ENCODE data around the gene MAPT.
"Not testable (repeated sequence)": the region's sequence is repeated elsewhere in the genome, so short reads cannot be mapped to it uniquely, and the experiment has no call there.

Gene MAPT

GRCh38 chr17:45951403-45951802, 57.0 kb downstream of the MAPT start:
- no peak overlapping the region for H3K4me3 ChIP-seq (ENCODE audit: insufficient read length, low read depth)
- no peak for TF ChIP-seq SUZ12 (IDR thresholded peaks at IDR 0.05; ENCODE audit: extremely low read depth, insufficient read depth, insufficient read length)
- no peak for TF ChIP-seq YY1 (IDR thresholded peaks at IDR 0.05; ENCODE audit: insufficient read depth, insufficient read length)
- no peak for TF ChIP-seq ZNF274 (IDR thresholded peaks at IDR 0.05; ENCODE audit: low read depth, low read length)

GRCh38 chr17:45951941-45952340, 57.6 kb downstream of the MAPT start:
- Histone ChIP-seq H3K36me3 (ENCODE audit: insufficient read depth, insufficient read length, low read length) (no peaks in the 10 kb centered on the region), H3K9me3 (ENCODE audit: insufficient read depth, low read length) (no peaks in the 10 kb centered on the region), H3K9ac (ENCODE audit: insufficient read length, low read depth) (no peak overlapping the region), H3K4me1 (ENCODE audit: insufficient read depth, insufficient read length) (peaks cover 15% of the 10 kb centered on the region), H3K4me3 (ENCODE audit: insufficient read length, low read depth) (no peak overlapping the region), H3K27me3 (ENCODE audit: insufficient read depth, insufficient read length) (peaks cover 14% of the 10 kb centered on the region)
- no peak for DNase-seq (ENCODE audit: low read depth, low spot score)
- TF ChIP-seq YY1 (IDR thresholded peaks at IDR 0.05; ENCODE audit: insufficient read depth, insufficient read length) (no peak), ZNF274 (IDR thresholded peaks at IDR 0.05; ENCODE audit: low read depth, low read length) (no peak), SUZ12 (IDR thresholded peaks at IDR 0.05; ENCODE audit: extremely low read depth, insufficient read depth, insufficient read length) (no peak)

More at GRCh38 chr17:45951403-45951802, 57.0 kb downstream of the MAPT start:
- peaks cover 14% of the 10 kb centered on the region for H3K27me3 ChIP-seq (ENCODE audit: insufficient read depth, insufficient read length)
- H3K36me3 ChIP-seq (ENCODE audit: insufficient read depth, insufficient read length, low read length) = no peaks in the 10 kb centered on the region
- H3K9me3 ChIP-seq (ENCODE audit: insufficient read depth, low read length) = no peaks in the 10 kb centered on the region
- H3K4me1 ChIP-seq (ENCODE audit: insufficient read depth, insufficient read length) = peaks cover 15% of the 10 kb centered on the region
- no peak for DNase-seq (ENCODE audit: low read depth, low spot score)
- no peak overlapping the region for H3K9ac ChIP-seq (ENCODE audit: insufficient read length, low read depth)

GRCh38 chr17:45952814-45953320, 58.5 kb downstream of the MAPT start:
- peaks cover 15% of the 10 kb centered on the region for H3K4me1 ChIP-seq (ENCODE audit: insufficient read depth, insufficient read length)

GRCh38 chr17:45953561-45953960, 59.2 kb downstream of the MAPT start:
- Histone ChIP-seq H3K4me3 (ENCODE audit: insufficient read length, low read depth) (no peak overlapping the region), H3K36me3 (ENCODE audit: insufficient read depth, insufficient read length, low read length) (no peaks in the 10 kb centered on the region), H3K27me3 (ENCODE audit: insufficient read depth, insufficient read length) (peaks cover 14% of the 10 kb centered on the region), H3K9me3 (ENCODE audit: insufficient read depth, low read length) (no peaks in the 10 kb centered on the region), H3K9ac (ENCODE audit: insufficient read length, low read depth) (no peak overlapping the region), H3K4me1 (ENCODE audit: insufficient read depth, insufficient read length) (peaks cover 15% of the 10 kb centered on the region)
- no peak for DNase-seq (ENCODE audit: low read depth, low spot score)
- no peak for TF ChIP-seq SUZ12 (IDR thresholded peaks at IDR 0.05; ENCODE audit: extremely low read depth, insufficient read depth, insufficient read length)
- TF ChIP-seq YY1 (IDR thresholded peaks at IDR 0.05; ENCODE audit: insufficient read depth, insufficient read length) = no peak
- no peak for TF ChIP-seq ZNF274 (IDR thresholded peaks at IDR 0.05; ENCODE audit: low read depth, low read length)

More at GRCh38 chr17:45952814-45953320, 58.5 kb downstream of the MAPT start:
- Histone ChIP-seq H3K27me3 (ENCODE audit: insufficient read depth, insufficient read length) (peaks cover 14% of the 10 kb centered on the region), H3K9me3 (ENCODE audit: insufficient read depth, low read length) (no peaks in the 10 kb centered on the region), H3K4me3 (ENCODE audit: insufficient read length, low read depth) (no peak overlapping the region), H3K36me3 (ENCODE audit: insufficient read depth, insufficient read length, low read length) (no peaks in the 10 kb centered on the region), H3K9ac (ENCODE audit: insufficient read length, low read depth) (no peak overlapping the region)
- no peak for DNase-seq (ENCODE audit: low read depth, low spot score)
- TF ChIP-seq ZNF274 (IDR thresholded peaks at IDR 0.05; ENCODE audit: low read depth, low read length) (no peak), YY1 (IDR thresholded peaks at IDR 0.05; ENCODE audit: insufficient read depth, insufficient read length) (no peak), SUZ12 (IDR thresholded peaks at IDR 0.05; ENCODE audit: extremely low read depth, insufficient read depth, insufficient read length) (no peak)

GRCh38 chr17:45954914-45955313, 60.6 kb downstream of the MAPT start:
- Histone ChIP-seq H3K4me1 (ENCODE audit: insufficient read depth, insufficient read length) (peaks cover 9% of the 10 kb centered on the region), H3K9me3 (ENCODE audit: insufficient read depth, low read length) (no peaks in the 10 kb centered on the region), H3K27me3 (ENCODE audit: insufficient read depth, insufficient read length) (peaks cover 5% of the 10 kb centered on the region), H3K4me3 (ENCODE audit: insufficient read length, low read depth) (no peak overlapping the region), H3K36me3 (ENCODE audit: insufficient read depth, insufficient read length, low read length) (no peaks in the 10 kb centered on the region), H3K9ac (ENCODE audit: insufficient read length, low read depth) (no peak overlapping the region)
- no peak for DNase-seq (ENCODE audit: low read depth, low spot score)
- TF ChIP-seq ZNF274 (IDR thresholded peaks at IDR 0.05; ENCODE audit: low read depth, low read length) (no peak), YY1 (IDR thresholded peaks at IDR 0.05; ENCODE audit: insufficient read depth, insufficient read length) (no peak), SUZ12 (IDR thresholded peaks at IDR 0.05; ENCODE audit: extremely low read depth, insufficient read depth, insufficient read length) (no peak)

- H3K36me3 ChIP-seq (ENCODE audit: insufficient read depth, insufficient read length, low read length) = no peaks in the 10 kb centered on the region
- H3K27me3 ChIP-seq (ENCODE audit: insufficient read depth, insufficient read length) = peaks cover 1% of the 10 kb centered on the region
- H3K9ac ChIP-seq (ENCODE audit: insufficient read length, low read depth) = no peak overlapping the region
- no peak for TF ChIP-seq YY1 (IDR thresholded peaks at IDR 0.05; ENCODE audit: insufficient read depth, insufficient read length)
- no peak for TF ChIP-seq ZNF274 (IDR thresholded peaks at IDR 0.05; ENCODE audit: low read depth, low read length)
- no peak for TF ChIP-seq SUZ12 (IDR thresholded peaks at IDR 0.05; ENCODE audit: extremely low read depth, insufficient read depth, insufficient read length)
- no peak for DNase-seq (ENCODE audit: low read depth, low spot score)
- no peaks in the 10 kb centered on the region for H3K9me3 ChIP-seq (ENCODE audit: insufficient read depth, low read length)
- H3K4me1 ChIP-seq (ENCODE audit: insufficient read depth, insufficient read length) = peaks cover 5% of the 10 kb centered on the region
- no peak overlapping the region for H3K4me3 ChIP-seq (ENCODE audit: insufficient read length, low read depth)
These were observed 61.0 kb downstream of the MAPT start for GRCh38 chr17:45955326-45955725.

GRCh38 chr17:45956090-45956489, 61.7 kb downstream of the MAPT start:
- TF ChIP-seq ZNF274 (IDR thresholded peaks at IDR 0.05; ENCODE audit: low read depth, low read length) (no peak), SUZ12 (IDR thresholded peaks at IDR 0.05; ENCODE audit: extremely low read depth, insufficient read depth, insufficient read length) (no peak), YY1 (IDR thresholded peaks at IDR 0.05; ENCODE audit: insufficient read depth, insufficient read length) (no peak)
- Histone ChIP-seq H3K9ac (ENCODE audit: insufficient read length, low read depth) (no peak overlapping the region), H3K36me3 (ENCODE audit: insufficient read depth, insufficient read length, low read length) (no peaks in the 10 kb centered on the region), H3K9me3 (ENCODE audit: insufficient read depth, low read length) (no peaks in the 10 kb centered on the region), H3K27me3 (ENCODE audit: insufficient read depth, insufficient read length) (no peaks in the 10 kb centered on the region), H3K4me1 (ENCODE audit: insufficient read depth, insufficient read length) (peaks cover 5% of the 10 kb centered on the region), H3K4me3 (ENCODE audit: insufficient read length, low read depth) (no peak overlapping the region)
- DNase-seq (ENCODE audit: low read depth, low spot score) = no peak

GRCh38 chr17:45956746-45957145, 62.4 kb downstream of the MAPT start:
- H3K36me3 ChIP-seq (ENCODE audit: insufficient read depth, insufficient read length, low read length); DNase-seq (ENCODE audit: low read depth, low spot score); H3K4me1 ChIP-seq (ENCODE audit: insufficient read depth, insufficient read length); H3K4me3 ChIP-seq (ENCODE audit: insufficient read length, low read depth); H3K27me3 ChIP-seq (ENCODE audit: insufficient read depth, insufficient read length); H3K9me3 ChIP-seq (ENCODE audit: insufficient read depth, low read length); H3K9ac ChIP-seq (ENCODE audit: insufficient read length, low read depth): not testable (repeated sequence)

Measured in NT2/D1 (cell line).